NCI-H345 (cell line): ENCODE measurements around the gene KLHL11.
"Not testable (repeated sequence)": the region's sequence is repeated elsewhere in the genome, so short reads cannot be mapped to it uniquely, and the experiment has no call there.

ENCODE experiments used
- DNase-seq: peaks from one replicate; lab custom pipeline; 2025; lab: John Stamatoyannopoulos, UW

KLHL11 gene

DNA sequence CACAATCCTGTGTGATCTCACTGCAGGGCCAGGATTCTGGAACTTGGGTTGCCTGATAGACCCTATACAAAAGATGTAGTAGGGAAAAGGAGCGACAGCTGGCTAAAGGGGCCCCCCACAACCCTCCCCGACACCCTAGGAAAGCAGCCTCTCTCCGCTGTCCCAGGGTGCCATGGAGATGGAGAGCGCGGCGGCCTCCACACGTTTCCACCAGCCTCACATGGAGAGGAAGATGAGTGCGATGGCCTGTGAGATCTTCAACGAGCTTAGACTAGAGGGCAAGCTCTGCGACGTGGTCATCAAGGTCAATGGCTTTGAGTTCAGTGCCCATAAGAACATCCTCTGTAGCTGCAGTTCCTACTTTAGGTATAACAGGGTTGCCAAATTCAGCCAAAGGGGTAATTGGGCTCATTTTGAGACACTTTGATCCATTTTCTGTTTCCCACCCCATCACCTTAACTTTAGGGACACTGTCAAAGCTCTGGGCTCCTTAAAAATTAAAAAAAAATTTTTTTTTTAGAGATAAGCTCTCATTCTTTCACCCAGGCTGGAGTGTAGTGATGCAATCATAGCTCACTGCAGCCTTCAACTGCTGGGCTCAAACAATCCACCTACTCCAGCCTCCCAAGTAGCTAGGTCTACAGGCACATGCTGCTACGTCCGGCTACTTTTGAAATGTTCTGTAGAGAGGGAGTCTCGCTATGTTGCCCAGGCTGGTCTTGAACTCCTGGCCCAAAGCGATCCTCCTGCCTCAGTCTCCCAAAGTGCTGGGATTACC is 27.3 kb downstream of the KLHL11 start, which contains the start of gene KLHL10:
KLHL10 (plus strand) TSS at position 65 of the 778 bp plus-strand sequence; CDS start at position 173, 108 bp downstream.
- no peak for DNase-seq

DNA sequence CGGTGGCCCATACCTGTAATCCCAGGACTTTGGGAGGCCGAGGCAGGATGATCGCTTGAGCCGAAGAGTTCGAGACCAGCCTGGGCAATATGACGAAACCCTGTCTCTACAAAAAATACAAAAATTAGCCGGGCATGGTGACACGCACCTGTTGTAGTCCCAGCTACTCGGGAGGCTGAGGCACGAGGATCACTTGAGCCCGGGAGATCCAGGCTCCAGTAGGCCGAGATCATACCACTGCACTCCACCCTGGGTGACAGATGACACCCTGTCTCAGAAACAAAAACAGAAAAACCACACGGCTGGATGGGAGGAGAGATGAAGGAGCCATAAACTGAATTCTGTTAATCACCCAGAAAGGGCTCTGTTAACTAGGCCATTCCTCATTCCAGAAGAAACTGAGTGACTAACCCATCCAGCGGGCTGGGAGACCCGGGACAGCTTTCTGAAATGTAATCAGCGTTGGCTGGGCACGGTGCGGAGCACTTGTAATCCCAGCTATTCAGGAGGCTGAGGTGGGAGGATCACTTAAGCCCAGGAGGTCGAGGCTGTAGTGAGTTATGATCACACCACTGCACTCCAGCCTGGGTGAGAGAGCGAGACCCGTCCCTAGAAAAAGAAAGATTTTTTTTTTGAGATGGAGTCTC is 28.6 kb downstream of the KLHL11 start:
- no peak for DNase-seq

DNA sequence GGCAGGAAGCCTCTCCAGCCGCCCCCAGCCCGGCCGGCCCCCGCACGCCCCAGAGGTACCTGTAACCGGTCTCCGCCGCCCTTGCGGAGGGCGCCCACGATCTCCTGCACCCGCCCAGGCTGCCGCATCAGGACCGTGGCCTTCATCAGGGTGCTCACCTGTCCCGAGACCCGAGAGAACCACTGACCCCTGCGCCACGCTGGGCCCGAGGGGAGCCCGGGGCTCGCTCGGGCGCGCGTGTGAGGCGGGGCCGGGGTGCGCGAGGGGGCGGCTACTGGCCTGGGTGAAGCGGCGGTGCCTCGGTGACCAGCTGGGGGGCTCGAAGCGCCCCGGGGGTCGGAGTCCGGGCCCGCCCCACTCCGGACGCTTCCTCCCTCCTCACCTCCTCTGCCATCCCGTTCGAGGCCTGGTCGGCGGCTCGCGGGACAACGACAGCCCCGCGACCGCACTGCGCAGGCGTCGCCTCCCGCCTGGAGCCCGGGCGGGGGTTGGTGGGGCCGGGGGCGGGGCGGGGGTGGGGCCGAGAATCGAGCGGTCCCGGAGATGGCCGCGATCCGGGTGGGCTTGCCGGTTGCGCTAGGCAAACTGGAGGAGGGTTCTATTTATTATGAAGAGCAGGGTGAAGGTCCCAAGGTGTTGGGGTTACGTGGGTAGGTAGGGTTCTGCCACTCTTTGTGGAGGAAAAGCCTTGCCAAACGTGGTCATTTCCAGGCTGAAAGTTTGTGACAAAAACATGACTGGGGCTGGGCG is 29.2 kb downstream of the KLHL11 start, which contains the start of gene NT5C3B:
NT5C3B (minus strand) TSS at position 433 of the 750 bp plus-strand sequence; CDS start at position 394, 39 bp downstream.
- DNase-seq = peak; percentile 28

DNA sequence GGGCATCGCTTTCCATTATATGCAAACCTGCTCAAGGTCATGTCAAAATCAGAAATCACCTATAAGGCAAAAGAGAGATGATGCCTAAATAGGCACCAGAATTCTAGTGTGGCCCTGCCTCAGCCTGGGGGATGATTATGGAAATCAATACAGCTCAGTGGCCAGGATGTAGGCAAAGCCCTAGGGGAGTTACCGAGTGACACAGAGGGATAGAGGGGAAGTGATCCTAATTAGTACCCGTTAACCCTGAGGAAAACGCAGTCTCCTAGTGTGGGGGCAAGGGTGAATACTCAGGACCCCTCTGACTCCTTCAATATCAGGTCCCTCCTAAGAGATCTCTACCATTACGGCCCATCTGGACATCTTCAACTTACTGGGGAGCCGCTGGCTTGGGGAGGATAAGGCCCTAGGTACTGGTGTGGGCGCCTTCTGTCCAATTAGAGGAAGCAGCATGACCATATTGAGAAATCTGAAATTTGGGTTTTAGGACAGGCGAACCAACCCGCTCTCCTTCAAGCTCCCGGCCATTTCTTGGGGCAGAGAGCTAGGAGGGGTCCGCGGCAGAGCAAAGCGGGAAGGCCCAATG is 29.9 kb downstream of the KLHL11 start:
- DNase-seq = no peak

DNA sequence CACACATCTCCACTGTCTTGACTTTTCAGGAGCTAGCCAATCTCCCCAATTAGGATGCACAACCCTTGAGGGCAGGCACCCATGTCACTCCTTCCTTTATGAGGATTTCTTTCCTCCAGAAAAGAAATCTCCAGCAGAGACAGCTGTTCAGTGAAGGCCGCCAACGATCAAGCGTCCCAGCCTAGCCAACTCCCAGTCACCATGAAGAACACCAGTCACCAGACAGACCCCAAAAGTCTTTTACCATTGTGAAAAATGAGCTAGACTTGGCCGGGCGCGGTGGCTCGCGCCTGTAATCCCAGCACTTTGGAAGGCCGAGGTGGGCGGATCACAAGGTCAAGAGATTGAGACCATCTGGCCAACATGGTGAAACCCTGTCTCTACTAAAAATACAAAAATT is 35.3 kb downstream of the KLHL11 start:
- DNase-seq = not testable (repeated sequence)

DNA sequence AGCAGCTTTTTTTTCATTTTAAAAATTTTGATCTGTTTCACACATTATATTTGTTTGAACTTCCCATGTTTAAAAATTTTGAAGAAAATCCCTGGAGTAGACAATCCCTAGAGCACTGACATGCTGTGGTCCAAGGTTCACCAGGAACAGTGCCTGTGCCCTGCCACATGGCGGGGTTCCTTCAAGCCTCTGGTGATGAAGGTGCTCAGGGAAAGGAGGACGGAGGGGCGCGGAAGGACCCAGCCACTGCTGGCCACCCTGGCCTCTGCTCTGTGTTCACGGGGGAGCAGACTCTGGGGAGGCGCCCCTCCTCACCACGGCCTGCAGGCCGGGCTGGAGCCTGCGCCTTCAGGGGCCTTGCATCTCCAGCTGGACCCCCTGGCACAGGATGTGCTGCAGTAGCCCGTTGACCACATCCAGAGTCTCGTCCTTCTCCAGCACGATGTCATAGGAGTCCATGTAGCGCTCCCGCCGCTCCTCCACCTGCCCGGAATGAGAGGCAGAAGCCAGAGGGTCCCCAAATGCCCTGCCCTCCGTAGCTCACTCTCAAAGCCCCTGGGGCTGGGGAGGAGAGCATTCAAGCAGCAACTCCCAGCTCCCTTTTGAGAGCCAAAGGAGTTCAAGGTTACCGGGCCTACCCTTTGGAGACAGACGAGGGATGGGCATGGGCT is 39.9 kb downstream of the KLHL11 start:
- no peak for DNase-seq

DNA sequence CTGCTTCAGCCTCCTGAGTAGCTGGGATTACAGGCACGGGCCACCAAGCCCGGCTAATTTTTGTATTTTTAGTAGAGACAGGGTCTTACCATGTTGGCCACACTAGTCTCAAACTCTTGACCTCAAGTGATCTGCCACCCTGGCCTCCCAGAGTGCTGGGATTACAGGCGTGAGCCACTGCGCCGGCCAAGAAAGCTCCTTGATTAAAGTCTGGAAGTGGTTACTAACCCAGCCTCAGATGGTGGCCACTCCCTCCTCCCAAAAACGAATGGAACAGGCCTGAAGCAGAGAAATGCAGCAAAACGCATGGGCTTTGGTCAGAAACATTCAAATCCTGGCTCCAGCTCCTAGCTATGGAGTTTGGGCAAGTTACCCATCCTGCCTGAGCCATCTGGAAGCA is 41.1 kb downstream of the KLHL11 start:
- no peak for DNase-seq

DNA sequence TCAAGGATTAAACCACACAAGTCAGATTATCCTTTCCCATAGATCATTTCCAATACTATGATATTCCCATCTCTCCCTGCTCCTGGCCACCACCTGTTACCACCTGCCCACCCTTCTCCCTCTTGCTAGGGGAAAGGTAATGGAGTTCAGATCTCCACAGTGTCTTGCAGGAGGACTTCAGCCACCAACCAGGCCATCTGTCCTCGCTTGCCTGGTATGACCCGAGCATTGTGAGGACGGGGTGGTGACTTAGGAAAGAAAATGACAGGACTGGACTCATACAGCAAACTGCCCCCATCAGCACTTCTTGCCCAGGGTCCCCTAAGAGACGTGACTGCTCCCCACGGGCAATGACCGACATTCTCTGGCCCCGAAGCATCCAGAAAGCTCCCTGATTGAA is 41.6 kb downstream of the KLHL11 start:
- DNase-seq = no peak

DNA sequence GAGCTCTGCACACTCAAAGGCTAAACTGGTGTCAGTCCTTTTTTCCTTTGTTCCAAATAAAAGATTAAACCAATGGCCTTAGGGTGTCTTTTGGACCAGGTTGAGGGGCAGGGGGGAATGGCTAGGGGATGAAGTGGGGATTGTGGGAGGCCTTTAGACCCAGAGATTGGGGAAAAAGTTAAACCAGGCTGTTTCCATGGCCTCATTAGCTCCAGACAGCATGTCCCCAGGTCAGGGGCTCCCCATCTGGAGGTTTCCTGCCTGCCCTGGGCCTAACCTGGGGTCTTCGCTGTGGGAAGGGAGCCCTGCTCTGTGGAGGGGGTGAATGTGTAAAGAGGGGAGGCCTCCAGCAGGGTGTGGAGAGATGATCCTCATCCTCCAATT is 42.1 kb downstream of the KLHL11 start:
- no peak for DNase-seq

DNA sequence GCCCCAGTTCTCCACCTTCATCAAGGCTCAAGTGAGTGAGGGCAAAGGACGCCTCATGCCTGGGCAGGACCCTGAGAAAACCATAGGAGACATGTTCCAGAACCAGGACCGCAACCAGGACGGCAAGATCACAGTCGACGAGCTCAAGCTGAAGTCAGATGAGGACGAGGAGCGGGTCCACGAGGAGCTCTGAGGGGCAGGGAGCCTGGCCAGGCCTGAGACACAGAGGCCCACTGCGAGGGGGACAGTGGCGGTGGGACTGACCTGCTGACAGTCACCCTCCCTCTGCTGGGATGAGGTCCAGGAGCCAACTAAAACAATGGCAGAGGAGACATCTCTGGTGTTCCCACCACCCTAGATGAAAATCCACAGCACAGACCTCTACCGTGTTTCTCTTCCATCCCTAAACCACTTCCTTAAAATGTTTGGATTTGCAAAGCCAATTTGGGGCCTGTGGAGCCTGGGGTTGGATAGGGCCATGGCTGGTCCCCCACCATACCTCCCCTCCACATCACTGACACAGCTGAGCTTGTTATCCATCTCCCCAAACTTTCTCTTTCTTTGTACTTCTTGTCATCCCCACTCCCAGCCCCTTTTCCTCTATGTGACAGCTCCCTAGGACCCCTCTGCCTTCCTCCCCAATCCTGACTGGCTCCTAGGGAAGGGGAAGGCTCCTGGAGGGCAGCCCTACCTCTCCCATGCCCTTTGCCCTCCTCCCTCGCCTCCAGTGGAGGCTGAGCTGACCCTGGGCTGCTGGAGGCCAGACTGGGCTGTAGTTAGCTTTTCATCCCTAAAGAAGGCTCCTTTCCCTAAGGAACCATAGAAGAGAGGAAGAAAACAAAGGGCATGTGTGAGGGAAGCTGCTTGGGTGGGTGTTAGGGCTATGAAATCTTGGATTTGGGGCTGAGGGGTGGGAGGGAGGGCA is 42.7 kb downstream of the KLHL11 start:
- no peak for DNase-seq

DNA sequence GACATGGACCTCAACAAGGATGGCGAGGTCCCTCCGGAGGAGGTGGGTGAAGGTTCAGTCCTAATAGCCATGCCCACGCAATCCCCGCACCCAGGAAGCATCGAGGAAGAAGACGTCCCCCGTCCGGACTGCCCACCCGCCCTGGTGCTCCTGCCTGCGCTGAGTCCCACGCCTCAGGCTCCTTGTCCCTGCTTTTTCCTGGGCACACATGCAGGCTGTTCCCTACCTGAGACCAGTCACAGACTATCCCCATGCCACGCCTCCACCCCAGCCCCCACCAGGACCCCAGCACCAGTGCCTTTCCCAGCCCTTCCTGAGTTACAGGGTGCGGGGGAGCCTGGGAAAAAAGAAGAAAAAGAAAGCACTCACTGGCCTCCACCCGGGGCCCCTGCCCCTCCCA is 43.4 kb downstream of the KLHL11 start:
- no peak for DNase-seq

DNA sequence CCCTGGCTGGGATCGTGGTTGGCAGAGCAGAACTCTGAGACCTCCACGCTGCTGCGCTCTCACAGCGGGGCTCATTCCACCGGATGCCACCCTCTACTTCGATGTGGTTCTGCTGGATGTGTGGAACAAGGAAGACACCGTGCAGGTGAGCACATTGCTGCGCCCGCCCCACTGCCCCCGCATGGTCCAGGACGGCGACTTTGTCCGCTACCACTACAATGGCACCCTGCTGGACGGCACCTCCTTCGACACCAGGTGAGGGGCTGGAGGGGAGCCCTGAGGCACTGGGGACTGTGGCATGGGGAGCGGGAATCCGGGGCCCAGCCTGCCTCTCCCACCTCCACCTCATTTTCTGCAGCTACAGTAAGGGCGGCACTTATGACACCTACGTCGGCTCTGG is 47.2 kb downstream of the KLHL11 start:
- DNase-seq = no peak

DNA sequence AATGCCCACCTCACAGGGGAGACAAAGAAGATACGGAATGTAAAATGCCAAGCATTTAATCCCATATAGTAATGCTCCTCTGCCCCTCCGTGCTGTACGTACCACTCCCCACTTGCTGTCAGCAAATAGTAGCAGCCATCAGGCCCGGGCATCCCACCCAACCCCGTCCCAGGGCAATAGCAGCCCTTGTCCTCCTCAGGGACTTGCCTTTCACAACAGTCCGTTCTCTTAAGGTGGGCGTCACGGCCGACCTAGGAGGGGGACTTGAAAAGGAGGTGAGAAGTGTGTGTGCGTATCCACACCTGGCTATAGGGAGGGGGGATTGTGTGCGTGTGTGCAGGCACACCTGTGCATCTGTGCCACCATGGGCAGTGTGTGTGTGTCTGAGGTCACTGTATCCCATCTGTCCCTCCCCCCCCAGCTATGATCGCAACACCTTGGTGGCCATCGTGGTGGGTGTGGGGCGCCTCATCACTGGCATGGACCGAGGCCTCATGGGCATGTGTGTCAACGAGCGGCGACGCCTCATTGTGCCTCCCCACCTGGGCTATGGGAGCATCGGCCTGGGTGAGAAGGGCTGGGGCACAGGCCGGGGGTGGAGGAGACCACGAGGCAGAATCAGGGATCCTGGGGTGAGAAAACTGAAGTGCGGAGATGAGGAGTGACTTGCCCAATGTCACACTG is 48.4 kb downstream of the KLHL11 start:
- no peak for DNase-seq

DNA sequence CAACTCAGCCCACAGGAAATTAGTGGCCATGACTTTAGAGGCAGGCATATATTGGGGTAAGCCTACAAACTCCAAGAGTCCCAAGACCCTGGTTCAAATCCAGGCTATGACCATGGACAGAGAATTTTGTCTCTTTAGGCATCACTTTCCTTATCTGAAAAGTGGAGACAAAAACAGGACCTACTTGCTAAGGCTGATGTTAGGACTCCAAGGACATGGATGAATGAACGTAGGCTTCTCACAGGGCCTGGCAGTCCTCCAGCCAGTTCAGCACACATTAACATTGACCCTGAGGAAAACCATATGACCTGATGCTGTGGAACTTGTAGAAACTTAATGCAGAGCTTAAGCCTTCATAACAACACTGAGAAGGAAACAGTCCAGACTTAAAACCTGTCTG is 51.0 kb downstream of the KLHL11 start:
- no peak for DNase-seq

DNA sequence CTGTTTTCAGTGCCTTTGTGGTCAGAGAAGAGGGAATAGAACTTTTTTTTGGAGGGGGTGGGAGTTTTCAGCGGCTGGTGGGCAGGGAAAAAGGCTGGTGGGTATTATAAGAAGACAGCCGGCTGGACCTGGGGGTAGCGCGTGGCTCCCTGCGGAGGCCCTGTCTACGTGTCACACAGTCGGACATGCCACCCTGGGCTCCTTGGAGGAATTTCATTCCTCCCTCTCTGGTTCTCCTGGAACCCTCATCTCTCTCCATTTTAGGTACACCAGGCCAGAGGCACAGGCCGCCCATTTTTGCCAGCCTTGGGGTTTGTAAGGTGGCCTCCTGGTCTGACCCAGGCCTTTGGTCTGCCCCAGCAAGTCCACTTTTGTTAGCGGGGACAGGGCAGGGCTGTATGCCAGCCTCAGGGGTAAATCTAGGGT is 51.5 kb downstream of the KLHL11 start:
- no peak for DNase-seq

DNA sequence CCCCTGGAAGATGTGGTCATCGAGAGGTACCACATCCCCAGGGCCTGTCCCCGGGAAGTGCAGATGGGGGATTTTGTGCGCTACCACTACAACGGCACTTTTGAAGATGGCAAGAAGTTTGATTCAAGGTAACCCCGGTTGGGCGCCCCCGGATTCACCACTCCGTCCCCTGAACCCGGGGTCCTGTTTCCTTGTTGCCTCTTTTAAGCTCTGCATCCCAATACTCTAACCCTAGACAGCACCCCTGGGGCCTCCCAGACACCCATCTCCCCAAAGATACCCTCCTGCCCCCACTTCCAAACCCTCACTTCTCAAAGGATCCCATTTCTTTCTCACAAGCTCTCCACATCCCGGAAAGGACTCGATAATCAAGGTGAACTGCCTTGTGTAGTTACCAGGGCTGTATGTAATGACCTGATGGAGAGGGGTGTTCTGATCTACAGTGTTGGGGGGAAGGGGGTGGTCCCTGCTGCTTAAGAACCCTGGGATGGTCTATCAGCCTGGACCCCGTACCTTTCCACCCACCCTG is 52.0 kb downstream of the KLHL11 start:
- DNase-seq = no peak

DNA sequence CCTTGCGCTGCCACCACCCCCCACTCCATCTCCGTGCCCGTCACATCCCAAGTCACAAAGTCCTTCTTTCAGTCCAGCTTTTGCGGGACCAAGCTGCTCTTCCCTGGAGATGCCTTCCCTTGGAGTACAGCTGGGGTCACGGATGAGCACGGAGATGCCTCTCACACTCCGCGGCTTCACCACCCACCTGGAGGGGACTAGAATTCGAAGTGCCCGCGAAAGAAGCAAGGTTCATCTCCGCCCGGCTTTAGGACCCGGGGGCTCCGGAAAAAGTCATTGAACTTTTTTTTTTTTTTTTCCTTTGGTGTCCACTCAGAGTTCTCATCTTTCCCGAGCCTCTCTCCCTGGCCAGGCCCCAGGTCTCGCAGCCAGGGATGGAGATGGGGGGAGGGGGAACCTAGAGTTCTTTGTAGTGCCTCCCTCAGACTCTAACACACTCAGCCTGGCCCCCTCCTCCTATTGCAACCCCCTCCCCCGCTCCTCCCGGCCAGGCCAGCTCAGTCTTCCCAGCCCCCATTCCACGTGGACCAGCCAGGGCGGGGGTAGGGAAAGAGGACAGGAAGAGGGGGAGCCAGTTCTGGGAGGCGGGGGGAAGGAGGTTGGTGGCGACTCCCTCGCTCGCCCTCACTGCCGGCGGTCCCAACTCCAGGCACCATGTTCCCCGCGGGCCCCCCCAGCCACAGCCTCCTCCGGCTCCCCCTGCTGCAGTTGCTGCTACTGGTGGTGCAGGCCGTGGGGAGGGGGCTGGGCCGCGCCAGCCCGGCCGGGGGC is 52.7 kb downstream of the KLHL11 start, which contains the start of gene FKBP10:
FKBP10 (plus strand) TSS at position 624 of the 771 bp plus-strand sequence; CDS start at position 655, 31 bp downstream.
- DNase-seq = peak; percentile 46

DNA sequence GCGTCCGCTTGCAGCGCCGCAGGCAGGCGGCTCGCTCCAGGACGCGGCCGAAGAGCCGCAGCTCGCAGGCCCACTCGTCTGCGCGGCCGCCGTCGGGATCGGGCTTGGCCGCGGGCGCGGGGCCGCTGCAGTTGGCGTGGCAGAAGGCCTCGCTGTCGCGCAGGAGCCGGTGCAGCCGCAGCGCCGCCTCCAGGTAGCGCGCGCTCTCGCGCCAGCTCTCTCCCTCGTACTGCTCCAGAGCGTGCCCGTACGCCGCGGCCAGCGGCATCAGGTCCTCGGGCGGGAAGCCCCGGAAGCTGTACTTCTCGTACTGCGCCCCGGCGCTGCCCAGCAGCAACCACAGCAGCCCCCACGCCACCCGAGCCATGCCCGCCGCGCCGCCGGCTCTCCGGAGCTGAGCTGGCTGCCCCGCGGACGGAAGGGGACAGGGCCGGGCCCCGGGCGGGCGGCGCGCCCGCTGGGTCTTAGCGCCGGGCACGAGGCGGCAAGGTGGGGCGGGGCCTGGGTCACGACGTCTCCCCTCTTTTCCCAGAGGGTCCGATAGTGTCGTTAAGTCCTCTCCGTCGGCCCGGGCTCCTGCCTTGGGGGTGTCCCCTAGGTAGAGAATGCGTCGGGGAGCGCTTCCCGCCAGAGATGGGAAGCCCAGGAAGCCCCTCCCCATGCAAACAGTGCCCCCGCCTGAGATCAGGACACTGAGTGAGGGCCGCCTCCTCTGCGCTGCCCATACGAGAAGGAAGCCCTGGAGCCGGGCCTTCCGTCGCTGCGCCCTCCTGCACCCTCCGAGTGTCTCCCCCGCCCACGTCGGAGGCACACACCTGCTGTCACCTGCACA is 53.5 kb downstream of the KLHL11 start, which contains the start of gene P3H4:
P3H4 (minus strand) TSS at position 401 of the 832 bp plus-strand sequence; CDS start at position 367, 34 bp downstream.
- DNase-seq = peak; percentile 76
